Neuronal stem cell (in vitro differentiated cells): ENCODE results near the gene ADAMTSL5.

Source experiments
- DNase-seq: peaks from one replicate; pipeline ENCODE4 v3.0.0-alpha.2; 2013; ENCODE audit warnings: low spot score
- H2AFZ ChIP-seq: one replicate; pipeline ENCODE4 v1.6.1; 2013; ENCODE audit warnings: mild to moderate bottlenecking, low read length, inconsistent platforms
- H2AK5ac ChIP-seq: 2 replicates; pipeline ENCODE4 v1.6.1; 2013; ENCODE audit warnings: low read depth, mild to moderate bottlenecking, inconsistent platforms, low read length, moderate library complexity, mixed read lengths
- H2BK120ac ChIP-seq: 2 replicates; pipeline ENCODE4 v1.6.1; 2013; ENCODE audit warnings: low read depth, mild to moderate bottlenecking, inconsistent platforms, low read length, moderate library complexity, mixed read lengths
- H2BK12ac ChIP-seq: one replicate; pipeline ENCODE4 v1.6.1; 2013; ENCODE audit warnings: low read length, inconsistent platforms
- H2BK15ac ChIP-seq: 2 replicates; pipeline ENCODE4 v1.6.1; 2013; ENCODE audit warnings: mild to moderate bottlenecking, low read length, inconsistent platforms, mixed read lengths
- H2BK5ac ChIP-seq: one replicate; pipeline ENCODE4 v1.6.1; 2013; ENCODE audit warnings: inconsistent platforms, mild to moderate bottlenecking, low read length, moderate library complexity
- H3K14ac ChIP-seq: one replicate; pipeline ENCODE4 v1.6.1; 2013; ENCODE audit warnings: low read length, inconsistent platforms
- H3K18ac ChIP-seq: 2 replicates; pipeline ENCODE4 v1.6.1; 2013; ENCODE audit warnings: low read length, inconsistent platforms
- H3K23ac ChIP-seq: 2 replicates; pipeline ENCODE4 v1.6.1; 2013; ENCODE audit warnings: low read depth, mild to moderate bottlenecking, mixed read lengths, low read length, inconsistent platforms; ENCODE audit not compliant: poor library complexity
- H3K27ac ChIP-seq: replicated peaks from 3 replicates; pipeline ENCODE4 v1.5.1; 2013; ENCODE audit warnings: low read length, inconsistent platforms
- H3K27me3 ChIP-seq, 3 experiments: 2 replicates each; pipeline ENCODE4 v1.6.1; 2013; ENCODE audit warnings: low read length in 3 of 3, mild to moderate bottlenecking in 2 of 3, inconsistent platforms in 1 of 3, low read depth in 1 of 3, mixed read lengths in 1 of 3, moderate library complexity in 1 of 3; ENCODE audit not compliant: control insufficient read depth in 3 of 3, insufficient read depth in 3 of 3
- H3K36me3 ChIP-seq, 2 donors: replicated peaks in 1 of 2; 2 replicates each; pipeline ENCODE4 v1.6.1; 2013; ENCODE audit warnings: low read length in 2 of 2; ENCODE audit not compliant: control insufficient read depth in 2 of 2, insufficient read depth in 2 of 2
- H3K4ac ChIP-seq: 2 replicates; pipeline ENCODE4 v1.6.1; 2013; ENCODE audit warnings: inconsistent platforms, mild to moderate bottlenecking, low read length, moderate library complexity
- H3K4me1 ChIP-seq, 2 donors: 1 replicate in 1 of 2; 2 replicates in 1 of 2; pipeline ENCODE4 v1.6.1; 2013; ENCODE audit warnings: low read length in 2 of 2, low read depth in 1 of 2; ENCODE audit not compliant: control insufficient read depth in 2 of 2, insufficient read depth in 1 of 2
- H3K4me2 ChIP-seq: one replicate; pipeline ENCODE4 v1.6.1; 2013; ENCODE audit warnings: mild to moderate bottlenecking, low read length, inconsistent platforms; ENCODE audit not compliant: insufficient read depth, poor library complexity, severe bottlenecking
- H3K4me3 ChIP-seq, 2 donors: 2 replicates each; pipeline ENCODE4 v1.5.1; 2013; ENCODE audit warnings: low read length in 2 of 2, mild to moderate bottlenecking in 2 of 2, inconsistent platforms in 1 of 2, moderate library complexity in 1 of 2
- H3K79me1 ChIP-seq: one replicate; pipeline ENCODE4 v1.6.1; 2013; ENCODE audit warnings: low read depth, mild to moderate bottlenecking, inconsistent platforms, low read length, moderate library complexity
- H3K9ac ChIP-seq: one replicate; pipeline ENCODE4 v1.6.1; 2013; ENCODE audit warnings: mild to moderate bottlenecking, low read depth, low read length, inconsistent platforms; ENCODE audit not compliant: poor library complexity
- H3K9me3 ChIP-seq, 2 donors: replicated peaks in 1 of 2; 2 replicates each; pipeline versions ENCODE3 to v1.6.1; 2013; ENCODE audit warnings: low read length in 2 of 2, mild to moderate bottlenecking in 2 of 2, inconsistent platforms in 1 of 2, low read depth in 1 of 2, mixed read lengths in 1 of 2, moderate library complexity in 1 of 2; ENCODE audit not compliant: control insufficient read depth in 2 of 2, insufficient read depth in 1 of 2
- H4K8ac ChIP-seq: one replicate; pipeline ENCODE4 v1.6.1; 2013; ENCODE audit warnings: low read depth, mild to moderate bottlenecking, inconsistent platforms, low read length, moderate library complexity
- H4K91ac ChIP-seq: one replicate; pipeline ENCODE4 v1.6.1; 2013; ENCODE audit warnings: low read length, low read depth, mild to moderate bottlenecking, inconsistent platforms; ENCODE audit not compliant: poor library complexity
- WGBS, 2 donors: extraction: QIAGEN DNeasy Blood & Tissue Kit; methylation state at CpG; one replicate each; pipeline ENCODE4 v1.1.7; 2013; ENCODE audit warnings: missing lambda C conversion rate in 2 of 2, mixed read lengths in 1 of 2; ENCODE audit not compliant: insufficient read length in 2 of 2, insufficient replicate concordance in 1 of 2; ENCODE audit errors: extremely low coverage in 2 of 2; 5-methylcytosine and 5-hydroxymethylcytosine counted together

Gene ADAMTSL5

GRCh38 chr19:1516395-1516753 lies 3.6 kb upstream of the ADAMTSL5 start:
- H3K18ac ChIP-seq: no peak overlapping the region
- WGBS, 2 donors: no CpG with 5 or more reads among the region's 8 CpGs
- peak overlapping the region; percentile 28 for H2BK120ac ChIP-seq
- no peak overlapping the region for H2BK15ac ChIP-seq
- H3K36me3 ChIP-seq: no peaks in the 10 kb centered on the region
- no peaks in the 10 kb centered on the region for H3K79me1 ChIP-seq
- H3K4me2 ChIP-seq: no peak overlapping the region
- H3K23ac ChIP-seq: no peak overlapping the region
- H2AFZ ChIP-seq: no peak overlapping the region
- no peak overlapping the region for H4K8ac ChIP-seq
- H2BK12ac ChIP-seq: no peak overlapping the region
- H3K27me3 ChIP-seq: peaks cover 2 to 65% (median 25%) of the 10 kb centered on the region in 3 experiments
- no peak overlapping the region for H4K91ac ChIP-seq
- H2AK5ac ChIP-seq: peak overlapping the region; percentile 68
- H2BK5ac ChIP-seq: no peak overlapping the region
- H3K14ac ChIP-seq: no peak overlapping the region
- no peak overlapping the region for H3K4me3 ChIP-seq
- H3K4me1 ChIP-seq: no peaks in the 10 kb centered on the region
- no peak overlapping the region for H3K27ac ChIP-seq
- DNase-seq: no peak
- H3K9me3 ChIP-seq: peaks cover 0 to 6% of the 10 kb centered on the region in 2 donors
- H3K4ac ChIP-seq: no peak overlapping the region
- no peak overlapping the region for H3K9ac ChIP-seq

GRCh38 chr19:1514986-1515721 lies 2.3 kb upstream of the ADAMTSL5 start:
- peaks cover 2 to 71% (median 25%) of the 10 kb centered on the region in 3 experiments for H3K27me3 ChIP-seq

GRCh38 chr19:1514295-1514661 lies 1.5 kb upstream of the ADAMTSL5 start:
- no peak overlapping the region for H4K8ac ChIP-seq
- H3K27ac ChIP-seq: no peak overlapping the region
- no peak for DNase-seq
- peaks cover 3 to 6% of the 10 kb centered on the region in 2 donors for H3K4me1 ChIP-seq
- no peak overlapping the region for H3K4me3 ChIP-seq
- no peak overlapping the region for H2BK15ac ChIP-seq
- H3K27me3 ChIP-seq: peaks cover 2 to 71% (median 28%) of the 10 kb centered on the region in 3 experiments
- no peaks in the 10 kb centered on the region for H3K36me3 ChIP-seq
- no peak overlapping the region for H3K4ac ChIP-seq
- peak overlapping the region; percentile 84 for H2AK5ac ChIP-seq
- peaks cover 0 to 6% of the 10 kb centered on the region in 2 donors for H3K9me3 ChIP-seq
- no peak overlapping the region for H2BK5ac ChIP-seq
- H3K79me1 ChIP-seq: no peaks in the 10 kb centered on the region
- no peak overlapping the region for H2AFZ ChIP-seq
- no peak overlapping the region for H4K91ac ChIP-seq
- H2BK12ac ChIP-seq: peak overlapping the region; percentile 84
- H3K18ac ChIP-seq: peak overlapping the region; percentile 87
- no CpG with 5 or more reads among the region's 10 CpGs for WGBS, 2 donors
- H3K23ac ChIP-seq: peak overlapping the region; percentile 73
- H3K4me2 ChIP-seq: no peak overlapping the region
- H3K14ac ChIP-seq: no peak overlapping the region
- no peak overlapping the region for H3K9ac ChIP-seq
- H2BK120ac ChIP-seq: no peak overlapping the region

More at GRCh38 chr19:1514986-1515721, 2.3 kb upstream of the ADAMTSL5 start:
- Histone ChIP-seq H3K4me3 (no peak overlapping the region), H3K23ac (peak overlapping the region; percentile 5), H3K18ac (no peak overlapping the region), H2AK5ac (peak overlapping the region; percentile 57), H2AFZ (no peak overlapping the region), H4K8ac (no peak overlapping the region), H3K36me3 (no peaks in the 10 kb centered on the region), H2BK12ac (no peak overlapping the region), H2BK5ac (no peak overlapping the region), H2BK120ac (no peak overlapping the region), H3K79me1 (no peaks in the 10 kb centered on the region), H3K14ac (no peak overlapping the region), H3K4ac (no peak overlapping the region), H2BK15ac (peak overlapping the region; percentile 24), H3K4me1 (peaks cover 0 to 3% of the 10 kb centered on the region in 2 donors), H3K9ac (peak overlapping the region; percentile 60), H3K9me3 (peaks cover 0 to 6% of the 10 kb centered on the region in 2 donors), H3K4me2 (no peak overlapping the region), H3K27ac (no peak overlapping the region), H4K91ac (no peak overlapping the region)
- WGBS, 2 donors: no CpG with 5 or more reads among the region's 14 CpGs
- no peak for DNase-seq

GRCh38 chr19:1513499-1514294 lies 878 bp upstream of the ADAMTSL5 start:
- H2BK15ac ChIP-seq: no peak overlapping the region
- H2AFZ ChIP-seq: peak overlapping the region; percentile 53
- H2BK12ac ChIP-seq: peak overlapping the region; percentile 84
- H3K36me3 ChIP-seq: no peaks in the 10 kb centered on the region
- H3K9me3 ChIP-seq: peaks cover 0 to 6% of the 10 kb centered on the region in 2 donors
- H3K9ac ChIP-seq: no peak overlapping the region
- no peak overlapping the region for H2BK120ac ChIP-seq
- no peak for DNase-seq
- H4K8ac ChIP-seq: no peak overlapping the region
- H3K23ac ChIP-seq: peak overlapping the region; percentile 73
- no peak overlapping the region for H4K91ac ChIP-seq
- H3K4me3 ChIP-seq: no peak overlapping the region
- peak overlapping the region; percentile 84 for H2AK5ac ChIP-seq
- no CpG with 5 or more reads among the region's 52 CpGs for WGBS, 2 donors
- H3K4me1 ChIP-seq: peaks cover 3 to 7% of the 10 kb centered on the region in 2 donors
- H2BK5ac ChIP-seq: no peak overlapping the region
- H3K27me3 ChIP-seq: peaks cover 2 to 68% (median 28%) of the 10 kb centered on the region in 3 experiments
- peak overlapping the region; percentile 87 for H3K18ac ChIP-seq
- peak overlapping the region; percentile 73 for H3K4me2 ChIP-seq
- no peaks in the 10 kb centered on the region for H3K79me1 ChIP-seq
- H3K14ac ChIP-seq: no peak overlapping the region
- no peak overlapping the region for H3K27ac ChIP-seq
- no peak overlapping the region for H3K4ac ChIP-seq
